ENCODE measurements around the gene DEPDC7. TPM values are rescaled to one million over a fixed set of nuclear protein-coding genes. Genes with fewer than 3 reads are reported as not detected.
A peak's percentile ranks its signal among the peaks of the same experiment; 100 is the strongest.
"Not testable (repeated sequence)": the region's sequence is repeated elsewhere in the genome, so short reads cannot be mapped to it uniquely, and the experiment has no call there.

The DEPDC7 gene
- total RNA-seq (13.3 TPM), polyA plus RNA-seq (ENCODE audit: insufficient read depth in 1 of 8, insufficient read length in 8 of 8, low replicate concordance in 1 of 8) (10 to 100 TPM; 12.8 to 17.5 (median 15.0) TPM)
- long read RNA-seq, donor 1, partial matches to known transcripts = 0 of 4 reads
- long read RNA-seq, donor 1, other reads (novel, unspliced or antisense) = 0 of 4 reads
- long read RNA-seq, donor 2 = 0 reads
- long read RNA-seq, donor 3, partial matches to known transcripts = 0 of 6 reads
- long read RNA-seq, donor 3, other reads (novel, unspliced or antisense) = 0 of 6 reads
- long read RNA-seq, donor 4, partial matches to known transcripts = 0 of 2 reads
- long read RNA-seq, donor 4, other reads (novel, unspliced or antisense) = 0 of 2 reads
- long read RNA-seq, donor 5, transcript DEPDC7-201 (9 exons, 1,755 nt) = major isoform, 6 of 7 reads
- long read RNA-seq, donor 5, partial matches to known transcripts = 0 of 7 reads
- long read RNA-seq, donor 5, other reads (novel, unspliced or antisense) = 0 of 7 reads
- long read RNA-seq, donor 6, transcript DEPDC7-201 (9 exons, 1,755 nt) = major isoform, 5 of 15 reads
- long read RNA-seq, donor 6, partial matches to known transcripts = 6 of 15 reads
- long read RNA-seq, donor 6, other reads (novel, unspliced or antisense) = 0 of 15 reads
- long read RNA-seq, donor 7, partial matches to known transcripts = 0 of 1 reads
- long read RNA-seq, donor 7, other reads (novel, unspliced or antisense) = 0 of 1 reads
- long read RNA-seq, donor 8, partial matches to known transcripts = 0 of 6 reads
- long read RNA-seq, donor 8, other reads (novel, unspliced or antisense) = 0 of 6 reads
- long read RNA-seq, donor 9, partial matches to known transcripts = 0 of 2 reads
- long read RNA-seq, donor 9, other reads (novel, unspliced or antisense) = 0 of 2 reads
- long read RNA-seq, donor 10, transcript DEPDC7-201 (9 exons, 1,755 nt) = major isoform, 7 of 8 reads
- long read RNA-seq, donor 10, partial matches to known transcripts = 0 of 8 reads
- long read RNA-seq, donor 10, other reads (novel, unspliced or antisense) = 0 of 8 reads
- long read RNA-seq, donor 11, partial matches to known transcripts = 0 of 4 reads
- long read RNA-seq, donor 11, other reads (novel, unspliced or antisense) = 0 of 4 reads

- 1% methylated on average over 73 of the region's 89 CpGs for WGBS (ENCODE audit: insufficient coverage)
- DNase-seq = peak; percentile 94
- no peaks in the 10 kb centered on the region for H3K36me3 ChIP-seq (ENCODE audit: control insufficient read depth, insufficient read depth, low read length)
- H3K27me3 ChIP-seq (ENCODE audit: control insufficient read depth, insufficient read depth, low read length) = peaks cover 5% of the 10 kb centered on the region
- H3K9me3 ChIP-seq (replicated peaks; ENCODE audit: control insufficient read depth, low read depth, low read length) = no peaks in the 10 kb centered on the region
- peak within 1 kb of the TSS; percentile 87 for H3K27ac ChIP-seq (ENCODE audit: low read length)
- peaks cover 11% of the 10 kb centered on the region for H3K4me1 ChIP-seq (ENCODE audit: control insufficient read depth, insufficient read depth, low read length)
- peak within 1 kb of the TSS; percentile 59 for H3K4me3 ChIP-seq (ENCODE audit: low read length)
Measured at GRCh38 chr11:33015621-33016551, at the start of gene DEPDC7. Gene DEPDC7, plus strand, starts transcription at chr11:33015878. Its CDS starts 78 bp downstream, at chr11:33015956.

GRCh38 chr11:32968541-32968940, 47.1 kb upstream of the DEPDC7 start:
- WGBS (ENCODE audit: insufficient coverage) = 100% methylated on average over 1 of the region's 1 CpG
- Histone ChIP-seq H3K9me3 (replicated peaks; ENCODE audit: control insufficient read depth, low read depth, low read length) (no peaks in the 10 kb centered on the region), H3K27ac (ENCODE audit: low read length) (no peak overlapping the region), H3K4me3 (ENCODE audit: low read length) (no peak overlapping the region), H3K27me3 (ENCODE audit: control insufficient read depth, insufficient read depth, low read length) (no peaks in the 10 kb centered on the region), H3K36me3 (ENCODE audit: control insufficient read depth, insufficient read depth, low read length) (peaks cover 23% of the 10 kb centered on the region), H3K4me1 (ENCODE audit: control insufficient read depth, insufficient read depth, low read length) (no peaks in the 10 kb centered on the region)
- no peak for DNase-seq

- H3K36me3 ChIP-seq (ENCODE audit: control insufficient read depth, insufficient read depth, low read length) = peaks cover 11% of the 10 kb centered on the region
- H3K4me3 ChIP-seq (ENCODE audit: low read length); H3K9me3 ChIP-seq (replicated peaks; ENCODE audit: control insufficient read depth, low read depth, low read length); H3K27ac ChIP-seq (ENCODE audit: low read length); DNase-seq; H3K4me1 ChIP-seq (ENCODE audit: control insufficient read depth, insufficient read depth, low read length); H3K27me3 ChIP-seq (ENCODE audit: control insufficient read depth, insufficient read depth, low read length): not testable (repeated sequence)
- WGBS (ENCODE audit: insufficient coverage) = no CpG with 5 or more reads among the region's 3 CpGs
Measured at GRCh38 chr11:32972233-32972632, 43.4 kb upstream of the DEPDC7 start.

GRCh38 chr11:32972781-32973180, 42.9 kb upstream of the DEPDC7 start:
- peaks cover 11% of the 10 kb centered on the region for H3K36me3 ChIP-seq (ENCODE audit: control insufficient read depth, insufficient read depth, low read length)
- H3K9me3 ChIP-seq (replicated peaks; ENCODE audit: control insufficient read depth, low read depth, low read length) = no peaks in the 10 kb centered on the region
- no peak overlapping the region for H3K27ac ChIP-seq (ENCODE audit: low read length)
- H3K27me3 ChIP-seq (ENCODE audit: control insufficient read depth, insufficient read depth, low read length) = no peaks in the 10 kb centered on the region
- no peak overlapping the region for H3K4me3 ChIP-seq (ENCODE audit: low read length)
- no peaks in the 10 kb centered on the region for H3K4me1 ChIP-seq (ENCODE audit: control insufficient read depth, insufficient read depth, low read length)
- WGBS (ENCODE audit: insufficient coverage) = no CpG with 5 or more reads among the region's 3 CpGs
- DNase-seq = no peak

GRCh38 chr11:32982626-32983025, 33.1 kb upstream of the DEPDC7 start:
- H3K4me3 ChIP-seq (ENCODE audit: low read length) = no peak overlapping the region
- WGBS (ENCODE audit: insufficient coverage) = 29% methylated on average over 1 of the region's 2 CpGs
- no peaks in the 10 kb centered on the region for H3K4me1 ChIP-seq (ENCODE audit: control insufficient read depth, insufficient read depth, low read length)
- H3K9me3 ChIP-seq (replicated peaks; ENCODE audit: control insufficient read depth, low read depth, low read length) = no peaks in the 10 kb centered on the region
- peaks cover 4% of the 10 kb centered on the region for H3K36me3 ChIP-seq (ENCODE audit: control insufficient read depth, insufficient read depth, low read length)
- no peak for DNase-seq
- no peak overlapping the region for H3K27ac ChIP-seq (ENCODE audit: low read length)
- H3K27me3 ChIP-seq (ENCODE audit: control insufficient read depth, insufficient read depth, low read length) = no peaks in the 10 kb centered on the region

GRCh38 chr11:32983506-32983905, 32.2 kb upstream of the DEPDC7 start:
- H3K27ac ChIP-seq (ENCODE audit: low read length) = no peak overlapping the region
- no peaks in the 10 kb centered on the region for H3K27me3 ChIP-seq (ENCODE audit: control insufficient read depth, insufficient read depth, low read length)
- H3K9me3 ChIP-seq (replicated peaks; ENCODE audit: control insufficient read depth, low read depth, low read length) = no peaks in the 10 kb centered on the region
- peaks cover 4% of the 10 kb centered on the region for H3K36me3 ChIP-seq (ENCODE audit: control insufficient read depth, insufficient read depth, low read length)
- H3K4me3 ChIP-seq (ENCODE audit: low read length) = no peak overlapping the region
- WGBS (ENCODE audit: insufficient coverage) = 88% methylated on average over 2 of the region's 2 CpGs
- no peak for DNase-seq
- H3K4me1 ChIP-seq (ENCODE audit: control insufficient read depth, insufficient read depth, low read length) = no peaks in the 10 kb centered on the region

- Histone ChIP-seq H3K4me1 (ENCODE audit: control insufficient read depth, insufficient read depth, low read length) (no peaks in the 10 kb centered on the region), H3K4me3 (ENCODE audit: low read length) (no peak overlapping the region), H3K27ac (ENCODE audit: low read length) (no peak overlapping the region), H3K27me3 (ENCODE audit: control insufficient read depth, insufficient read depth, low read length) (no peaks in the 10 kb centered on the region), H3K9me3 (replicated peaks; ENCODE audit: control insufficient read depth, low read depth, low read length) (no peaks in the 10 kb centered on the region), H3K36me3 (ENCODE audit: control insufficient read depth, insufficient read depth, low read length) (no peaks in the 10 kb centered on the region)
- WGBS (ENCODE audit: insufficient coverage) = 80% methylated on average over 1 of the region's 5 CpGs
- no peak for DNase-seq
Measured at GRCh38 chr11:32985600-32985999, 30.1 kb upstream of the DEPDC7 start.

GRCh38 chr11:32987851-32988250, 27.8 kb upstream of the DEPDC7 start:
- H3K4me3 ChIP-seq (ENCODE audit: low read length) = no peak overlapping the region
- no peak overlapping the region for H3K27ac ChIP-seq (ENCODE audit: low read length)

GRCh38 chr11:32990481-32990880, 25.2 kb upstream of the DEPDC7 start:
- no CpG with 5 or more reads among the region's 1 CpG for WGBS (ENCODE audit: insufficient coverage)
- Histone ChIP-seq H3K36me3 (ENCODE audit: control insufficient read depth, insufficient read depth, low read length) (no peaks in the 10 kb centered on the region), H3K27me3 (ENCODE audit: control insufficient read depth, insufficient read depth, low read length) (no peaks in the 10 kb centered on the region), H3K4me3 (ENCODE audit: low read length) (no peak overlapping the region), H3K9me3 (replicated peaks; ENCODE audit: control insufficient read depth, low read depth, low read length) (peaks cover 10% of the 10 kb centered on the region), H3K27ac (ENCODE audit: low read length) (no peak overlapping the region), H3K4me1 (ENCODE audit: control insufficient read depth, insufficient read depth, low read length) (no peaks in the 10 kb centered on the region)
- no peak for DNase-seq

More at GRCh38 chr11:32987851-32988250, 27.8 kb upstream of the DEPDC7 start:
- WGBS (ENCODE audit: insufficient coverage) = 80% methylated on average over 1 of the region's 8 CpGs
- H3K27me3 ChIP-seq (ENCODE audit: control insufficient read depth, insufficient read depth, low read length) = no peaks in the 10 kb centered on the region
- no peak for DNase-seq
- no peaks in the 10 kb centered on the region for H3K36me3 ChIP-seq (ENCODE audit: control insufficient read depth, insufficient read depth, low read length)
- H3K9me3 ChIP-seq (replicated peaks; ENCODE audit: control insufficient read depth, low read depth, low read length) = peaks cover 10% of the 10 kb centered on the region
- no peaks in the 10 kb centered on the region for H3K4me1 ChIP-seq (ENCODE audit: control insufficient read depth, insufficient read depth, low read length)
